BE2C (cell line): ENCODE data around the gene SYNPO.

Experiments
- DNase-seq: peaks from one replicate; pipeline ENCODE4 v3.0.0-alpha.2; 2020
- H3K27me3 ChIP-seq: fragments of 250-450 bp; sonication (Bioruptor Pico); 2 replicates; pipeline ENCODE4 v1.5.1; 2020; ENCODE audit warnings: mild to moderate bottlenecking
- H3K36me3 ChIP-seq: fragments of 250-450 bp; sonication (Bioruptor Pico); 2 replicates; pipeline ENCODE4 v1.5.1; 2020; ENCODE audit warnings: mild to moderate bottlenecking
- H3K4me1 ChIP-seq: fragments of 250-450 bp; sonication (Bioruptor Pico); 2 replicates; pipeline ENCODE4 v1.5.1; 2020
- H3K4me3 ChIP-seq: 2 replicates; pipeline ENCODE4 v1.5.1; 2011; ENCODE audit warnings: low read depth, low read length
- H3K9me3 ChIP-seq: fragments of 250-450 bp; sonication (Bioruptor Pico); 2 replicates; pipeline ENCODE4 v1.5.1; 2020
- TF ChIP-seq, protein P1 (sequence below): IDR thresholded peaks from 2 replicates; pipeline ENCODE4 v1.5.1; 2012; ENCODE audit warnings: mild to moderate bottlenecking, low read depth, low read length

Gene SYNPO

DNA sequence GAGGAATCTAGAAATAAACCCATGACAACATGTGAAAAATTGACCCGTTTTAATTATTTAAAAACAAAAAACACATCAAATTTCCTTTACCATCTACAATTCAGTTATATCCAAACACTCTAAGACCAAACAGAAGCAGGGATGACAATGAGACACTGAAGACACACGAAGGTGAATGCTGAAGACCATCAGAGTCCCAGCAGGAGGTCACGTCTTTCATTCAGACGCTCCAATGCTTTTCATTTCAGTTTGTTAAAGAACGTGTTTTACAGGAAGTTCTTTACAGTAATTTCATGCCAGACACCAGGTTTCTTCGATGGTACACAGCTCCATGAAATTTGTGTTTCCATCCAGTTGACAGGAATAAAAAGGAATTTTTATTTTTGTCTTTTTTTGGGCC lies 50.3 kb downstream of the SYNPO start:
- Histone ChIP-seq H3K36me3 (peaks cover 54% of the 10 kb centered on the region), H3K4me3 (no peak overlapping the region), H3K9me3 (no peaks in the 10 kb centered on the region; the same call in 1 of the 2 replicates), H3K4me1 (no peaks in the 10 kb centered on the region), H3K27me3 (no peaks in the 10 kb centered on the region)
- TF ChIP-seq, protein P1, sequence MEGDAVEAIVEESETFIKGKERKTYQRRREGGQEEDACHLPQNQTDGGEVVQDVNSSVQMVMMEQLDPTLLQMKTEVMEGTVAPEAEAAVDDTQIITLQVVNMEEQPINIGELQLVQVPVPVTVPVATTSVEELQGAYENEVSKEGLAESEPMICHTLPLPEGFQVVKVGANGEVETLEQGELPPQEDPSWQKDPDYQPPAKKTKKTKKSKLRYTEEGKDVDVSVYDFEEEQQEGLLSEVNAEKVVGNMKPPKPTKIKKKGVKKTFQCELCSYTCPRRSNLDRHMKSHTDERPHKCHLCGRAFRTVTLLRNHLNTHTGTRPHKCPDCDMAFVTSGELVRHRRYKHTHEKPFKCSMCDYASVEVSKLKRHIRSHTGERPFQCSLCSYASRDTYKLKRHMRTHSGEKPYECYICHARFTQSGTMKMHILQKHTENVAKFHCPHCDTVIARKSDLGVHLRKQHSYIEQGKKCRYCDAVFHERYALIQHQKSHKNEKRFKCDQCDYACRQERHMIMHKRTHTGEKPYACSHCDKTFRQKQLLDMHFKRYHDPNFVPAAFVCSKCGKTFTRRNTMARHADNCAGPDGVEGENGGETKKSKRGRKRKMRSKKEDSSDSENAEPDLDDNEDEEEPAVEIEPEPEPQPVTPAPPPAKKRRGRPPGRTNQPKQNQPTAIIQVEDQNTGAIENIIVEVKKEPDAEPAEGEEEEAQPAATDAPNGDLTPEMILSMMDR: no peak
- no peak for DNase-seq

- no peaks in the 10 kb centered on the region; the same call in 1 of the 2 replicates for H3K9me3 ChIP-seq
- H3K27me3 ChIP-seq: no peaks in the 10 kb centered on the region
- TF ChIP-seq, protein P1: no peak
- no peaks in the 10 kb centered on the region for H3K4me1 ChIP-seq
- H3K36me3 ChIP-seq: peaks cover 69% of the 10 kb centered on the region
- DNase-seq: no peak
- no peak overlapping the region for H3K4me3 ChIP-seq
Measured at GRCh38 chr5:150692276-150692675, 51.8 kb downstream of the SYNPO start.

DNA sequence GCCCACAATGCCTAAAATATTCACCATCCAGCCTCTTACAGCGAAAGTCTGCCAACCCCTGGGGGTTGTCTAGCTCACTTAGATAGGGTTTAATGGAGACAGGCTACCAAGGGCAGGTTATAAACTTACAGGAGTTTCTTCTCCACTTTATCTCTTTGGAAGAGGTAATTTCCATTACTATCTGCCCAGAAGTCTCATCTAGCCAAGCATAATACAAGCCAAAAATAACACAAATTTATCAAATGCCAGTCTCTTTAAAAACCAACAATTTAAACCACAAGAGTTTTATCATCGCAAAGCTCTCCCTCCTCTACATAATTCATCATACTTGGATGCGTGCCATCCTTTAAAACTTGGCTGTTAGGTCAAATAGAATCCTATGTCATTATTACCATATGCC lies 54.2 kb downstream of the SYNPO start:
- Histone ChIP-seq H3K36me3 (peaks cover 81% of the 10 kb centered on the region), H3K4me3 (no peak overlapping the region), H3K4me1 (no peaks in the 10 kb centered on the region), H3K27me3 (no peaks in the 10 kb centered on the region), H3K9me3 (no peaks in the 10 kb centered on the region; the same call in 1 of the 2 replicates)
- TF ChIP-seq, protein P1: no peak
- DNase-seq: no peak

DNA sequence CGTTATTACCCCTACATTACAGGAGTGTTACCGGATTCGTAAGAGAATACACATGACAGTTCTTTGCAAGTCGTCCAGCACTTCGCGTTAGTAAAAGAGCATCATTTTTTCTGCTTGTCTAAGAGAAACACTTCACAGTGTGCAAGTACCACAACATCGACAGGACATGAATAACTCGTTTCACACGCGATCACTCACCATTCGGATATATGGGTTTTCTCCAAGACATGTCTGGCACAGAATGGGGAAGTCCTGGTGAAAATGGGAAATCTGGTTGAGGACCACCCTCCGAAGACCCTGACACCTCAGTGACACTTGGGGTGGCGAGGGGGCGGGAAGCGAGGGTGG lies 59.8 kb downstream of the SYNPO start:
- Histone ChIP-seq H3K4me1 (no peaks in the 10 kb centered on the region), H3K36me3 (peaks cover 32% of the 10 kb centered on the region), H3K4me3 (peak overlapping the region; percentile 99), H3K9me3 (no peaks in the 10 kb centered on the region), H3K27me3 (no peaks in the 10 kb centered on the region)
- TF ChIP-seq, protein P1: no peak
- DNase-seq: no peak

DNA sequence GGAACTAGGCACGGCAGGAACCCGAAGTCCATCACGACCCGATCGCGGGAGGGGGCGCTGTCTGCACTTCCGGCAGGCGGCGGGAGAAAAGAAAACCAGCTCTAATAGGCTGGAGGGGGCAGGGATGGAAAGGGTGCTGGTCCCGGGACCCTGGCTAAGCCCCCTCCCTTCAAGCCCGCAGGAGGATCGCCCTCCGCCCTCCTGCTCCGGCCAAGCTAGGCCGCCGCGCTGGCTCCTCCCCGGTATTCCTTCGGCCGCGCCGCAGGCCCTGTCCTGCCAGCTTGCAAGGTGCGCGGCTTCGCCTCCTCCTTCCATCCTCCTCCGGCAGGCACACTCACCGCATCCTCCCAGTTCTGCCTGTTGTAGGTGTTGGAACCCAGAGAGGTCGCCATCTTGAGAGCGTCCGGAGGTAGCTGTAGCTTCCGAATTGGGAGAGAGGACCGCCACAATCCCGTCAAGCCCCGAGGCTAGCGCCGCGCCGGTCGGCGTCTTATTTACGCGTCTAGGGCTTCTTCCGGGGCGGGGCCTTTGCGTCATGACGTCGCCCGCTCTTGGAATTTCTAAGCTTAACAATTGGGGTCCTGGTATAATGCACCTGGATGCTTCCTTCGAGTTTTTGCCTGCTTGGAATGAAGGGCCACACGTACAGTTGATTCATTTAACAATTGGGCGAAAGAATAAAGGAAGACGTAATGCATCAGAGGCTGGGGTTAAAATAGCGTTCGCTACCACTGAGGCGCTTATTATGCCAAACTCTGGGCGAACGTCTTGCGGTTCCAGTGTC lies 60.3 kb downstream of the SYNPO start, which contains the start of gene RBM22:
RBM22 (minus strand) TSS at position 469 of the 784 bp plus-strand sequence; CDS start at position 392, 77 bp downstream.
- no peaks in the 10 kb centered on the region for H3K9me3 ChIP-seq
- peak within 1 kb of the TSS; percentile 99 for H3K4me3 ChIP-seq
- TF ChIP-seq, protein P1: peak; percentile 59
- H3K36me3 ChIP-seq: peaks cover 27% of the 10 kb centered on the region
- H3K27me3 ChIP-seq: no peaks in the 10 kb centered on the region
- H3K4me1 ChIP-seq: no peaks in the 10 kb centered on the region
- DNase-seq: peak; percentile 91

GRCh38 chr5:150703762-150704161 lies 63.3 kb downstream of the SYNPO start:
- peaks cover 5% of the 10 kb centered on the region for H3K36me3 ChIP-seq
- TF ChIP-seq, protein P1: no peak
- H3K4me1 ChIP-seq: no peaks in the 10 kb centered on the region
- no peak overlapping the region for H3K4me3 ChIP-seq
- H3K27me3 ChIP-seq: no peaks in the 10 kb centered on the region
- H3K9me3 ChIP-seq: no peaks in the 10 kb centered on the region
- DNase-seq: no peak
